NCI-H2029 (cell line): Measurements from ENCODE around the gene ELL2.

ENCODE experiments used
- DNase-seq: peaks from one replicate; lab custom pipeline; 2025; lab: John Stamatoyannopoulos, UW

ELL2 gene

GRCh38 chr5:95983080-95983479 lies 21.4 kb upstream of the ELL2 start:
- DNase-seq, result no peak

DNA sequence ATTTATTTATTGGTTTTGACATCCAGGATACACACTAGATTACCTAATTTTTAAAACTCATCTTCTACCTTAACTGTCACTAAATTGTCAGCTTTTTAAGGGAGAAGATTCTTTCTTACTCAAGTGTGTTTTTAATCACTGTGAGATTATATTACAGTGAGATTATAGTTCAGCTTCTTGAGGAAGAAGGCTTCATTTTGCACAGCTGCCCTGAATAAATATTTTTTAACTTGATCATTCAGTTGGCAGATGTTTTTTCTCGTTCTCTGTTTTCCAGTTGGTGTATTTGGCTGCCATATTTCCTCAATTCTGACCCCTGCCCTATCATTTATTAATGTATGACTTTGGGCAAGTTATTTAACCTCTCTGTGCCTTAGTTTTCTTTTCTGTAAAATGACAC lies 15.0 kb upstream of the ELL2 start:
- no peak for DNase-seq

- DNase-seq, result no peak
Observed at GRCh38 chr5:95975703-95976102, 14.1 kb upstream of the ELL2 start.

GRCh38 chr5:95973793-95974325 lies 12.2 kb upstream of the ELL2 start:
- no peak for DNase-seq

- DNase-seq, result no peak
Observed at GRCh38 chr5:95972196-95972595, 10.5 kb upstream of the ELL2 start.

GRCh38 chr5:95970359-95970704 lies 8.7 kb upstream of the ELL2 start:
- DNase-seq, result no peak

DNA sequence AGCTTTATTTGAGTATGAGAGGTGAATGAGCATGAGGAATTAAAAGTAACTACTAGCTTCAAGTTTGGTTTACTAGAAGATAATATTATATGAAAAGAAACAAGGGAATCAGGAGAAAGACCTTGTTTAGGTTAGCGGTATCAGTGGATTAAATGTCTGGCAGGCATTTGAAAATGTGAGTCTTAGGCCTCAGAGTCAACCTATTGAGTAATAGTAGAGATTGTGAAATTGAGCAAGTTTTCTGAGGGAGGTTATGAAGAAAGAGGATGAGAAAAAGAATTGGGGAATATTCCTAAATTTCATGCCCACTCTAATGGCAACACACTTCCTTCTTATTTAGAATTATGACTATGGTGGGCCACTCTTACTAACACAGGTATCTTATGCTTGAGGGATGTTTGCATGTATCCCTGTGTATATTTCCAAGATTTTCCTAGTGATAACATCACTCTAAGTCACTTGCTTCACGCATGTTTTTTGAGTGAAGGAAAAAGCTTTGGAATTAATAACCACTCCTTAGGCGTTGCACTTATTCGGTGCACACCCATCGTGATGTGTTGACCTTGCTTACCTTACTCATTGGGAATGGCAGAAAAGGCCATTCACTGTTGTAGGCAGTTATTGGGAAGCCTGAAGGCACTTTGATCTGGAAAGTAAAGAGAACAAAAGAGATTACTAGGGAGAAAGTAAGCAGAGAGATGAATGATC lies 8.2 kb upstream of the ELL2 start:
- no peak for DNase-seq

DNA sequence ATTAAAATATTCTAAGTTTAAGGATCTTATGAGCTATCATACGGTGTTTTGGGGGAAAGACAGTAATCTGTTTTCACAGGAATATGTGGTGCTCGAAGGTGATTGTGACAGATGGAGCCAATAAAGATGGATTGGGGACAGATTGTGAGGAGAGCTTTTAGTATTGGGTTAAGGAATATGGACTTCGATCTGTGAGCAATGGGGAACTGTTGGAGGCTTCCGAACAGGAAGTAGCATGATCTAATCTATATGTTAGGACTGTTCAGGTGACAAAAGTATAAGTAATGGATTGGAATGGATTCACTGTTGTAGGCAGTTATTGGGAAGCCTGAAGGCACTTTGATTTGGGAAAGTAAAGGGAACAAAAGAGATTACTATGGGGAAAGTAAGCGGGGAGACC lies 7.4 kb upstream of the ELL2 start:
- DNase-seq, result no peak

- DNase-seq, result no peak
Observed at GRCh38 chr5:95967236-95967635, 5.6 kb upstream of the ELL2 start.

DNA sequence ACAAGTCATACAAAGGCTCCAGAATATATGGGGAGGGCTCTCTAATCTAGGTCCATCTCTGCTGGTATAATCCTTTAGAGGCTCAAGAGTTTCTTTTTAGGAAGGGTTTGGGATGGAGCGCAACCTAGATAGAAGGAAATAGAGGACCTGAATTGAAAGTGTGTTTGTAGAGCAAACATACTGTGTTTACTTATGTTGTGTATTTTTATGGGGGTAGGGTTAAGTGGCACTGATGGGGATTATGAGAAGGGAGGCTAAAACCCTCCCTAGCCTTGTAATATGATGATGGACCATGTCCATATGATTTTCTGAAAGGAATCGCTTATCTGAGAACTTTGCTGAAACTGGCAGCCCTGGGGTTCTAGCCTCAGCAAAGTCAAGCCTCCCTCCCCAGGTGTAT lies 4.4 kb upstream of the ELL2 start:
- DNase-seq, result peak; percentile 89

DNA sequence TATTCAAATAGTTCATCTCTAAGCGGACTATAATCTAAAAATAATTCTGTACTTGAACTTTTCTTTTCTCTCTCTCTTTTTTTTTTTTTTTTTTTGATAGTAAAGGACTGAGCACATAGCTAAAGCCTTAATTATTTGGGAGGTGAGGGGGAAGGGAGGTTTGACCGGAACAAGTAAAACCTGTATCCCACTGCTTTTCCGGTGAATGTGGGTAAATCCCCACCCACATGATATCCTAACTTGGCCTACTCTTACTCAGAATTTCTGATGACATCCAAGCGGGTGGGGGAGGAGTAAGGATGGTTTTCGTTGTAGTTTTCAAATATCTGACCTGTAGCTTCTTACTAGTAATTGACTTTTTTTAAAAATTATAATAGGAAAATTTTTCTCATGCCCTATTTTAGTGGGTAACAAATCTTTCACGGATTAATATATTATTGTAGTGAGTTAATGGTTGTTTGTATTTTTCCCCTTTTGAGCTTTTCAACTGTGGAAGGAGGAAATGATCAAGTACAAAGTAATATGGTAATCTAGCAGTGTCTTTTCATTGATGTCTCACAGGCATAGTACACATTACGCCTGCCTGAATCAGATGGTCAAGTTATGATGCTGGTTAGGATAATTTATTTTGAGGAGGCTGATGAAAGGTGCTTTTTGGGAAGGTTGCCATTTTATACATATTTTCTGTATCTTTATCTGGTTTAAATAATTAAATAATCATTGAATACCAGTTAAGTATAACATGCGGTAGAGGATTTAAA lies 2.2 kb upstream of the ELL2 start:
- DNase-seq, result no peak

DNA sequence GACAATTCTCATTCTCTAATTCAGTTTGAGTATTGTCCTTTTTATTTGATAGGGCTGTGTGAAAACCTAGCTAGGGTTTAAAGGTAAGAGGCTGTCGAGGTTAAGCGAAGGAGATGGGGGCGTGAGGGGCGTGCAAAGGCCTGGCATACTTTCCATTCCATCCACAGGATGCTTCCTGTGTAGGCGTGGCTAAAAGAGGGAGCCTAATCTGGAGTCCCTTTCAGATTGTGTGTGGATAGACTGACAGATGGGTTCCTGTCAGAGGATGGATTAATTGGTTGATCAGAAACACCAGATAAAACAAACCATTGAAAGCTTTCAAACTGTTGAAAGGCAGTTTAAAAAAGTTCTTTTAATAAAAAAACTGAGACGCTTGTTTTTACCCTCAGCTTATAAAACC lies 1.1 kb upstream of the ELL2 start:
- DNase-seq, result no peak

DNA sequence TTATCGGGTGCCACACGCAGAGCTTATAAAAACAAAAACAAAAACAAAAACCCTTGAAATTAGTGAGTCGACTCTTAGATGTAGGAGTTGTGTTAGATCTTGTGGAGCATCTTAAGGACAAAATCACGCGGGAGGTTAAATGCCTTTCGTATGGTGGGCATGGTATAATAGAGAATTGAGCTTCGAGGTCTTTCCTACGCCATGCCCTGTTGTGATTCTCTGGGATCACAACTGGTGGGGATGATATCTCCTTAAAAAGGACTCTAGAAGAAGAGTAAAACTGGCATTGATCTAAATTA lies 773 bp upstream of the ELL2 start:
- no peak for DNase-seq

- peak; percentile 65 for DNase-seq
Observed at GRCh38 chr5:95960667-95961616, 709 bp downstream of the ELL2 start.

GRCh38 chr5:95959888-95960666 lies 1.6 kb downstream of the ELL2 start:
- no peak for DNase-seq

- DNase-seq, result no peak
Observed at GRCh38 chr5:95959051-95959887, 2.4 kb downstream of the ELL2 start.

DNA sequence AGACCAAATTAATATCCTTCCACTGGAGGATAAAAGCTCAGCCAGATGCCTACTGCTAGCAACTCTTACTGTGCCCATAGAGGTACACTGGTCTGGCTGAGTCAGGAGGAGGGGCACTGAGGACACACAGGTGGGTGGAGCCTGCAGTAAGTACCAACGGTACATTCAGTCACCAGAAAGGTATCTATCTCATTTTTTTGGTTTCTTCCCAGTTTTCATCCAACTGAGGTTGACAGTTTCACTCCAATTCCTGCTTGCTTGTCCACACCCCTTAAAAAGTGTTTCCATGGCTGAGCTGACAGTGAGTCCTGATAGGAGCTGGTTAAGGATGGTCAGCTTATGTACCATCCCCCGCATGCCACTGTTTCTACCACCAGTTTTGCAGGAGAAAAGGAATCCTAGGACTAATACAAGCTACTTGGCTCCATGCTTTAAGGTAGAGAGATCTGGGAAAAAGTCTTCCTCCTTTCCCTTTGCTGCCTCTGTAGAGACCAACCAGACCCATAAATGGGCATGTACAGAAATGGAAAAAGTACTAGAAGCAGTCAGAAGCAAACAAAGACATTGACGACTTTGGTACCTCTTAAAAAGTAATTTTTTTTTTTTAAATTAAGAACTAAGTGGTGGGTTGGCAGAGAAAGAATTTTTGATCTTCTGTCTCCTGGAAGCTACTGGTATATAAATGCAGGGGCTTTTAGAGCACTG lies 3.2 kb downstream of the ELL2 start:
- DNase-seq, result no peak

DNA sequence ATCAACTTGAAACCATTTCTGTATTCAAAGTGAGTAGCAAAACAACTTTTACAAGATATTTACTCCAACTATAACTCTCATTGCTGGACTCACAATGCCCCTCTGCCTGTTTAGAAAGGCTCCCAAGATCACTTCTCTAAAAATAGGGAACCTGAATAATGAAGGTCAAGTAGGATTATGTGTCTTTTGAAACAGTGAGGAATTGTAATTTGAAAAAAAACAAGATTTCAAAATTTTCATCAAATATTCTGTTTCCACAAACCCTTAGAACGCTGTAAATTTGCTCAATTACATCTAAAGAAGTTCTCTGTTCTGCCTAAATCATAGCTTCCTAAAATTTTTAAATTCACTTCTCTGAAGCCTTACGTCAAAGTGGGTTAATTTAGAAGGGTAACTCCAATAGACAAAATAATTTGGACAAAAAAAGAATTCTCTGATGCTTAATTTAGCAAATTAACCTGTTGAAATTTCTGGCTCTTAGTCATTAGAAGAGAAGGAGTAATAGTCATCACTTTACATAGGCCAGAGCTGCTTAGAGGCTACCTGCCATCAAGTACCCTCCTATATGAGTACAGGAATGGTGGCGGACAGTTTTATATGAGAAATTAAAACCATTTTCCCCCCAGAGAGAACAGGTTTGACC lies 4.0 kb downstream of the ELL2 start:
- DNase-seq, result no peak

GRCh38 chr5:95956900-95957293 lies 4.8 kb downstream of the ELL2 start:
- DNase-seq, result no peak
